ENCODE measurements around the gene MSI2. TPM values are rescaled to one million over a fixed set of nuclear protein-coding genes. Genes with fewer than 3 reads are reported as not detected.

MSI2 gene
- 60.6 TPM for total RNA-seq (ENCODE audit: unreplicated experiment)
- long read RNA-seq, partial matches to known transcripts, result 1 of 4 reads
- long read RNA-seq, other reads (novel, unspliced or antisense), result 3 of 4 reads

DNA sequence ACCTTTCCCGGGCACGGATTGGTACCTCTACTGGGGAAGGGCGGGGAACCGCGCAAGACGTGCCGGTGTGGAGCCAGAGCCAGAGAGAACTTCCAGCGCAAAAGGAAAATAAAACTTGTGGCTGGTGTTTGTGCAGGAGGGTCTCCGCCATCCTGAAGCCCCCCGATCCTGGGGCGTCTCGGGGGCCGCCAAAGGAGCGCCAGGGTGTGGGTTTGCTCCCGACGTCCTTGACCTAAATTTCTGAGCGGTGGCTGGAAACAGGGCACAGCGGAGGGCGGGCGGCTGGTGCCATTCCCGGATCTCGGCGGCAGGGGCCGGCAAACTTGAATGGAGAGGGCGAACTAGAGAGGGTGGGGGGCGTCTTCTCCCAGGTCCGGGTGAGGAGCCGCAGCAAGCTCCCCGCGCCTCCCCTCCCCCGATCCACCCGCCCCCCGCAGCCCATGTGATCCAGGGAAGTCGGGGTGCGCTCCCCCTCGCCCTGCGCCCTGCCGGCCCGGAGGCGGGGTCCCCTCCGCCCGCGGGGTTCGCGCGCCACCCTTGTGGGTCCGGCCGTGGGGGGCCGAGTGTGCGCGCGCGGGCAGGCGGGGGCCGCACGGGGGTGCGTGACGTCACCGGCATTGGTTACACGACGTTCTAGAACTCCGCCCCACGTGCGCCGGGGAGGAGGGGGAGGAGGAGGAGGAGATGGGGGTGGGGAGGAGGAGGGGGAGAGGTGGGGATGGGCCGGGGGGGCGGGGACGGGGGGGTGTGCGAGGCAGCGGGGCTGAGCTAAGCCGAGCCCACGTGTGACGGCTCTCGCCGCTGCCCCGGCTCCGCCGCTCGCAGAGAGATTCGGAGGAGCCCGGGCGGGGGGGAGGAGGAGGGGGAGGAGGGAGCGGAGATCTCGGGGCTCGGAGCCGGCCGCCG is at the start of gene MSI2:
MSI2 (plus strand) TSS at position 748 of the 906 bp plus-strand sequence. CDS start 220 bp downstream, outside the sequence.
- peak; percentile 63 for DNase-seq (ENCODE audit: low spot score)
- peaks cover 37% of the 10 kb centered on the region for H3K4me1 Mint-ChIP-seq (ENCODE audit: unreplicated experiment)
- TF ChIP-seq, protein P1, sequence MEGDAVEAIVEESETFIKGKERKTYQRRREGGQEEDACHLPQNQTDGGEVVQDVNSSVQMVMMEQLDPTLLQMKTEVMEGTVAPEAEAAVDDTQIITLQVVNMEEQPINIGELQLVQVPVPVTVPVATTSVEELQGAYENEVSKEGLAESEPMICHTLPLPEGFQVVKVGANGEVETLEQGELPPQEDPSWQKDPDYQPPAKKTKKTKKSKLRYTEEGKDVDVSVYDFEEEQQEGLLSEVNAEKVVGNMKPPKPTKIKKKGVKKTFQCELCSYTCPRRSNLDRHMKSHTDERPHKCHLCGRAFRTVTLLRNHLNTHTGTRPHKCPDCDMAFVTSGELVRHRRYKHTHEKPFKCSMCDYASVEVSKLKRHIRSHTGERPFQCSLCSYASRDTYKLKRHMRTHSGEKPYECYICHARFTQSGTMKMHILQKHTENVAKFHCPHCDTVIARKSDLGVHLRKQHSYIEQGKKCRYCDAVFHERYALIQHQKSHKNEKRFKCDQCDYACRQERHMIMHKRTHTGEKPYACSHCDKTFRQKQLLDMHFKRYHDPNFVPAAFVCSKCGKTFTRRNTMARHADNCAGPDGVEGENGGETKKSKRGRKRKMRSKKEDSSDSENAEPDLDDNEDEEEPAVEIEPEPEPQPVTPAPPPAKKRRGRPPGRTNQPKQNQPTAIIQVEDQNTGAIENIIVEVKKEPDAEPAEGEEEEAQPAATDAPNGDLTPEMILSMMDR (IDR thresholded peaks at IDR 0.05; ENCODE audit: unreplicated experiment), result no peak
- H3K9me3 Mint-ChIP-seq (ENCODE audit: unreplicated experiment), result no peaks in the 10 kb centered on the region
- H3K27me3 Mint-ChIP-seq (ENCODE audit: unreplicated experiment), result peaks cover 4% of the 10 kb centered on the region
- H3K36me3 Mint-ChIP-seq (ENCODE audit: low read depth, unreplicated experiment), result peaks cover 6% of the 10 kb centered on the region
- peak within 1 kb of the TSS; percentile 95 for H3K27ac Mint-ChIP-seq (ENCODE audit: unreplicated experiment)
- H3K4me3 Mint-ChIP-seq (ENCODE audit: unreplicated experiment), result peak within 1 kb of the TSS; percentile 97

DNA sequence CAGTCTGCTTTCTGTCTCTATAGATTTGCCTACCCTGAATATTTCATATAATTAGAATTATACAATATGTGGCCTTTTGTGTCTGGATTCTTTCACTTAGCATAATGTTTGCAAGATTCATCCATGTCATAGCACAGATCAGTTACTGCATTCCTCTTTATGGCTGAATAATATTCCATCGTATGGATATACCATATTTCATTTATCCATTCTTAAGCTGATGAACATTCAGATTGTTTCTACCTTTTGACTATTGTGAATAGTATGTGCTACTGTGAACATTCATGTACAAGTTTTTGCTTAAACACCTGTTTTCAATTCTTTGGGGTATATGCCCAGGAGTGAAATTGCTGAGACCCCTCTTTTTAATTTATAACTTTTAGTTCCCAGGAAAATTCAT is 49.4 kb upstream of the MSI2 start:
- TF ChIP-seq, protein P1 (IDR thresholded peaks at IDR 0.05; ENCODE audit: unreplicated experiment), result no peak
- Mint-ChIP-seq H3K36me3 (ENCODE audit: low read depth, unreplicated experiment) (no peaks in the 10 kb centered on the region), H3K4me3 (ENCODE audit: unreplicated experiment) (no peak overlapping the region), H3K4me1 (ENCODE audit: unreplicated experiment) (peaks cover 7% of the 10 kb centered on the region), H3K27ac (ENCODE audit: unreplicated experiment) (no peak overlapping the region), H3K9me3 (ENCODE audit: unreplicated experiment) (no peaks in the 10 kb centered on the region), H3K27me3 (ENCODE audit: unreplicated experiment) (peaks cover 3% of the 10 kb centered on the region)
- no peak for DNase-seq (ENCODE audit: low spot score)

DNA sequence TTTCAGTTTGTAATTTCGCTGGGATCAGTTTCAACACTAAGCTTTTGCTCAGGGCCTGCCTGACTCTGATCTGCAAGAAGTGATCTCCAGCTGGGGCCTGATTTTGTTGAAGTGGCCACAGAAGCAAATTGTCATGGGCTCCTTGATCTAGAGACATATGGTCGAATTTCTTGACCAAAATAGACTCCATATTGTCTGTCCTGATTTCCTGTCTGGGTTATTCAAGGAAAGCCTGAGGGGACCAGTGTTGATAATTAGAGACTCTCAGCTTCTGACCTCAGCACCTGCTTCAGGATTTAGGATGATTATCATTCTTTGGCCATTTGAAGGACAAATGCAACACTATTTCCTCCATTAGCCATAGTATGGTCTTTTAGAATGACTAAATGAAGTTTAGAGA is 48.9 kb upstream of the MSI2 start:
- Mint-ChIP-seq H3K36me3 (ENCODE audit: low read depth, unreplicated experiment) (no peaks in the 10 kb centered on the region), H3K9me3 (ENCODE audit: unreplicated experiment) (no peaks in the 10 kb centered on the region), H3K4me3 (ENCODE audit: unreplicated experiment) (no peak overlapping the region), H3K27me3 (ENCODE audit: unreplicated experiment) (peaks cover 3% of the 10 kb centered on the region), H3K27ac (ENCODE audit: unreplicated experiment) (no peak overlapping the region), H3K4me1 (ENCODE audit: unreplicated experiment) (peaks cover 7% of the 10 kb centered on the region)
- TF ChIP-seq, protein P1 (IDR thresholded peaks at IDR 0.05; ENCODE audit: unreplicated experiment), result no peak
- no peak for DNase-seq (ENCODE audit: low spot score)

DNA sequence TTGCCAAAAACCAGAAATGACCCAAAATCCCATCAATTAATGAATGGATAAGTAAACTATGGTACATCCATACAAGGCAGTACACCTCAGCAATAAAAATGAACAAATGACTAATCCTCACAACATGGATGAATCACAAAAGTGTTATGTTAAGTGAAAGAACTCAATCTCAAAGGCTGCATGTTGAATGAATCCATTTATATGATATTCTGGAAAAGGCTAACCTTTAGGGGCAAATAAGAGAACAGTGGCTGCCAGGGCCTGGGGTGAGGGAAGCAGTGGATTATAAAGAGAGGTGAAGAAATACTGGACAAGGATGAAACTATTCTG is 46.1 kb upstream of the MSI2 start:
- TF ChIP-seq, protein P1 (IDR thresholded peaks at IDR 0.05; ENCODE audit: unreplicated experiment), result no peak
- Mint-ChIP-seq H3K9me3 (ENCODE audit: unreplicated experiment) (no peaks in the 10 kb centered on the region), H3K27ac (ENCODE audit: unreplicated experiment) (no peak overlapping the region), H3K36me3 (ENCODE audit: low read depth, unreplicated experiment) (no peaks in the 10 kb centered on the region), H3K4me1 (ENCODE audit: unreplicated experiment) (peaks cover 1% of the 10 kb centered on the region), H3K27me3 (ENCODE audit: unreplicated experiment) (peaks cover 2% of the 10 kb centered on the region), H3K4me3 (ENCODE audit: unreplicated experiment) (no peak overlapping the region)
- no peak for DNase-seq (ENCODE audit: low spot score)

DNA sequence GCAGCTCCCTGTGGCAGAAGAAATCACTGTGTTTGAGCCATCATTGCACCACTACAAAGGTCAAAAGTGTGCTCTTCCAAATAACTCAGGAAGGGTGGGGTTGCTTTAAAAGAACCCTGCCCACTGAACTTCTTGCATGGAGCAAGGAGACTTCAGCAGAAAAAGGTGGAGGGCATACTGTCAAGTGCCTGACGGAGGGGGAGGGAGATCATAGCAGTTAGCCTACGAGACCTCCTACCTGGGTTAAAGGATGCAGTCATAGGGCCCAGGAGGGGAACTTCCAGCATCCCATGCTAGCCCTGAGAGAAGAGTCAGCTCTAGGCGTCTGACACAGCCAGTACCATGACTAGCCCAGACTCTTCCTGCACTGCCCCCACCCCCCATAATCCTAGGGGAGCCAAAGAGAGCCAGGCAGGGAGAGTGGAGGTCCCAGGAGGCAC is 45.3 kb upstream of the MSI2 start:
- DNase-seq (ENCODE audit: low spot score), result no peak
- TF ChIP-seq, protein P1 (IDR thresholded peaks at IDR 0.05; ENCODE audit: unreplicated experiment), result no peak
- Mint-ChIP-seq H3K4me1 (ENCODE audit: unreplicated experiment) (no peaks in the 10 kb centered on the region), H3K9me3 (ENCODE audit: unreplicated experiment) (no peaks in the 10 kb centered on the region), H3K4me3 (ENCODE audit: unreplicated experiment) (no peak overlapping the region), H3K27me3 (ENCODE audit: unreplicated experiment) (peaks cover 2% of the 10 kb centered on the region), H3K27ac (ENCODE audit: unreplicated experiment) (no peak overlapping the region), H3K36me3 (ENCODE audit: low read depth, unreplicated experiment) (no peaks in the 10 kb centered on the region)

Measured in endothelial cell (in vitro differentiated cells).